ENCODE measurements around the gene PON1.

GRCh38 chr7:95367606-95368005 is 43.3 kb upstream of the PON1 start:
- TF ChIP-seq TCF4 (CRISPR knock-in tag; IDR thresholded peaks at IDR 0.05; ENCODE audit: borderline replicate concordance) (no peak), RARB (CRISPR knock-in tag; IDR thresholded peaks at IDR 0.05) (no peak), ZFP3 (CRISPR knock-in tag; IDR thresholded peaks at IDR 0.05) (no peak), ESRRG (CRISPR knock-in tag; IDR thresholded peaks at IDR 0.05) (no peak), ZNF70 (CRISPR knock-in tag; IDR thresholded peaks at IDR 0.05) (no peak), OSR1 (CRISPR knock-in tag; IDR thresholded peaks at IDR 0.05) (no peak), ARNTL (CRISPR knock-in tag; IDR thresholded peaks at IDR 0.05; ENCODE audit: borderline replicate concordance, low read depth) (no peak), SNAI2 (CRISPR knock-in tag; IDR thresholded peaks at IDR 0.05) (no peak)
- TF ChIP-seq, protein P1, sequence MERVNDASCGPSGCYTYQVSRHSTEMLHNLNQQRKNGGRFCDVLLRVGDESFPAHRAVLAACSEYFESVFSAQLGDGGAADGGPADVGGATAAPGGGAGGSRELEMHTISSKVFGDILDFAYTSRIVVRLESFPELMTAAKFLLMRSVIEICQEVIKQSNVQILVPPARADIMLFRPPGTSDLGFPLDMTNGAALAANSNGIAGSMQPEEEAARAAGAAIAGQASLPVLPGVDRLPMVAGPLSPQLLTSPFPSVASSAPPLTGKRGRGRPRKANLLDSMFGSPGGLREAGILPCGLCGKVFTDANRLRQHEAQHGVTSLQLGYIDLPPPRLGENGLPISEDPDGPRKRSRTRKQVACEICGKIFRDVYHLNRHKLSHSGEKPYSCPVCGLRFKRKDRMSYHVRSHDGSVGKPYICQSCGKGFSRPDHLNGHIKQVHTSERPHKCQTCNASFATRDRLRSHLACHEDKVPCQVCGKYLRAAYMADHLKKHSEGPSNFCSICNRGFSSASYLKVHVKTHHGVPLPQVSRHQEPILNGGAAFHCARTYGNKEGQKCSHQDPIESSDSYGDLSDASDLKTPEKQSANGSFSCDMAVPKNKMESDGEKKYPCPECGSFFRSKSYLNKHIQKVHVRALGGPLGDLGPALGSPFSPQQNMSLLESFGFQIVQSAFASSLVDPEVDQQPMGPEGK (CRISPR knock-in tag; IDR thresholded peaks at IDR 0.05; ENCODE audit: borderline replicate concordance), result no peak

Measured in SK-N-SH treated with all-trans-retinoic acid at 6 μM for 48 hours (cell line).